H1 (cell line): ENCODE measurements around the gene PRMT6. TPM values are rescaled to one million over a fixed set of nuclear protein-coding genes. Genes with fewer than 3 reads are reported as not detected.

Source experiments
- polyA plus RNA-seq, 7 experiments: library from polyadenylated mRNA; depleted of rRNA in 3 of 7; stranded (reverse) in 5 of 7; unstranded in 2 of 7; fragments of >200 nt in 5 of 7; fragments of 200-250 nt in 2 of 7; gene quantifications; 1 replicate in 5 of 7; 2 replicates in 1 of 7; 4 replicates in 1 of 7; pipeline versions ENCODE4 v1.2.1 to v1.2.3, GENCODE V29; 2011 to 2013; ENCODE audit warnings: missing spikeins in 2 of 7, mixed read lengths in 2 of 7
- total RNA-seq: library from RNA; stranded (reverse); fragmentation: NEBNext Ultra II Directional; extraction: Animal tissue kit (Norgen Biotek cat#: 25700); gene quantifications from 2 replicates; pipeline ENCODE4 v1.2.1, GENCODE V29; 2021
- TF ChIP-seq, protein P1 (sequence below), 3 experiments: IDR thresholded peaks; 1 replicate in 2 of 3; 2 replicates in 1 of 3; pipeline versions ENCODE4 v1.5.1 to v1.6.1; 2011; ENCODE audit warnings: low read length in 3 of 3, mild to moderate bottlenecking in 3 of 3, inconsistent platforms in 2 of 3, low read depth in 1 of 3, moderate library complexity in 1 of 3; ENCODE audit not compliant: insufficient read depth in 1 of 3; ENCODE audit errors: control extremely low read depth in 1 of 3

PRMT6 gene
- total and polyA plus RNA-seq, 2 of the 8 experiments (the other 6 are each of a cell fraction or from before 2014, with no cell fraction given), result 23.6 to 38.2 TPM

DNA sequence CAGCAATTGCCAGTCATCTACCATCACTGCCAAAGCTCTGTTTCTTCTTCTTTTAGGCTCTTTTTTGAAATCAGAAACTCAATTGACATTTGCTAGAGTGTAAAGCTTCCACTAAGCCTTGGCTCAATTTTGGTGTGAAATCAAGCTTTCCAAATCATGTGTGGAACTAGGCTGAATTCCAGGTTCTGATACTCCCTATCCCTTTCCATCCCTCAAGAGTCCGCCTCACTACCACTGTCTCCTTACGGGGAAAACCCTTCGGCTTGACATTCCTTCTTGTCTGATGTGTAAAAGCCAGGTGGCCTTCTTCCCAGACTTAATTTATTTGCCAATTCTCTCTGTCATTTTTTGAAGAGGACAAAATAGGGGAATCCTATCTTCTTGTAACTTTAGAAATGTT lies 47.2 kb upstream of the PRMT6 start (continued):
- TF ChIP-seq, protein P1, sequence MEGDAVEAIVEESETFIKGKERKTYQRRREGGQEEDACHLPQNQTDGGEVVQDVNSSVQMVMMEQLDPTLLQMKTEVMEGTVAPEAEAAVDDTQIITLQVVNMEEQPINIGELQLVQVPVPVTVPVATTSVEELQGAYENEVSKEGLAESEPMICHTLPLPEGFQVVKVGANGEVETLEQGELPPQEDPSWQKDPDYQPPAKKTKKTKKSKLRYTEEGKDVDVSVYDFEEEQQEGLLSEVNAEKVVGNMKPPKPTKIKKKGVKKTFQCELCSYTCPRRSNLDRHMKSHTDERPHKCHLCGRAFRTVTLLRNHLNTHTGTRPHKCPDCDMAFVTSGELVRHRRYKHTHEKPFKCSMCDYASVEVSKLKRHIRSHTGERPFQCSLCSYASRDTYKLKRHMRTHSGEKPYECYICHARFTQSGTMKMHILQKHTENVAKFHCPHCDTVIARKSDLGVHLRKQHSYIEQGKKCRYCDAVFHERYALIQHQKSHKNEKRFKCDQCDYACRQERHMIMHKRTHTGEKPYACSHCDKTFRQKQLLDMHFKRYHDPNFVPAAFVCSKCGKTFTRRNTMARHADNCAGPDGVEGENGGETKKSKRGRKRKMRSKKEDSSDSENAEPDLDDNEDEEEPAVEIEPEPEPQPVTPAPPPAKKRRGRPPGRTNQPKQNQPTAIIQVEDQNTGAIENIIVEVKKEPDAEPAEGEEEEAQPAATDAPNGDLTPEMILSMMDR (IDR thresholded peaks at IDR 0.05; ENCODE audit: control extremely low read depth in 1 of 3, insufficient read depth in 1 of 3, low read depth in 1 of 3, low read length in 3 of 3), result no peak
